ENCODE data around the gene FAM229B. TPM values are rescaled to one million over a fixed set of nuclear protein-coding genes. Genes with fewer than 3 reads are reported as not detected.

FAM229B gene
- polyA plus RNA-seq, 4 donors: 5.3 to 7.6 (median 6.8) TPM; not detected in 1

DNA sequence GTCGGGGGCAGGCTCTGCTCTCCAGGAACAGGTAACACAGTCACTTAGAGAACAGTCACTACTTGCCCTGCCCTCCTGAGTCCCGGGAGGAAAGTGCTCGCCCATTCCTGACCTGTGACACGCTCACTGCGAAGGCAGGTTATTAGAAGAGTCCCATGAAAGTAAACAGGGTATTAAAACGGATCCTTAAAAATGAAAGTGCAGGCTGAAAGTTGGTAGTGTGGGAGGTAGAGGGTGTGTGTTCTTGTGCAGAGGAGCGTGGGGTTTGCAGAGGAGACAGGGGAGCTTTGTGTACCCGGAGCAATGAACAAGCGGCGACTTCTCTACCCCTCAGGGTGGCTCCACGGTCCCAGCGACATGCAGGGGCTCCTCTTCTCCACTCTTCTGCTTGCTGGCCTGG, 33.4 kb upstream of the FAM229B start, which contains the start of gene CCN6:
Gene CCN6, plus strand, starts transcription at position 104 of the 400 bp plus-strand sequence. Its CDS starts 254 bp downstream, at position 358.
- Histone ChIP-seq H3K4me1 (ENCODE audit: control insufficient read depth in 3 of 3, insufficient read depth in 2 of 3, low read depth in 1 of 3, low read length in 2 of 3) (no peaks in the 10 kb centered on the region), H3K9me3 (ENCODE audit: control insufficient read depth in 2 of 2, insufficient read depth in 1 of 2, low read depth in 1 of 2, low read length in 1 of 2) (no peaks in the 10 kb centered on the region), H3K27me3 (ENCODE audit: control insufficient read depth in 3 of 3, insufficient read depth in 3 of 3, low read length in 3 of 3) (no peaks in the 10 kb centered on the region), H3K27ac (ENCODE audit: low read depth in 1 of 3, low read length in 2 of 3) (no peak within 1 kb of the TSS), H3K36me3 (ENCODE audit: control insufficient read depth in 3 of 3, insufficient read depth in 2 of 3, low read depth in 1 of 3, low read length in 3 of 3) (no peaks in the 10 kb centered on the region), H3K4me3 (ENCODE audit: low read depth in 1 of 3, low read length in 3 of 3) (no peak within 1 kb of the TSS)
- 51 to 77% (median 61%) methylated on average over 12 of the region's 12 CpGs for WGBS, 3 donors
- no peak for FAIRE-seq
- DNase-seq: peak in 1 of 2 donors; percentile 3

- H3K27me3 ChIP-seq (ENCODE audit: control insufficient read depth in 3 of 3, insufficient read depth in 3 of 3, low read length in 3 of 3): no peaks in the 10 kb centered on the region
- 76 to 82% (median 81%) methylated on average over 10 of the region's 10 CpGs for WGBS, 3 donors
- H3K9me3 ChIP-seq (ENCODE audit: control insufficient read depth in 2 of 2, insufficient read depth in 1 of 2, low read depth in 1 of 2, low read length in 1 of 2): no peaks in the 10 kb centered on the region
- no peak overlapping the region for H3K27ac ChIP-seq (ENCODE audit: low read depth in 1 of 3, low read length in 2 of 3)
- H3K36me3 ChIP-seq (ENCODE audit: control insufficient read depth in 3 of 3, insufficient read depth in 2 of 3, low read depth in 1 of 3, low read length in 3 of 3): no peaks in the 10 kb centered on the region
- DNase-seq: no peak
- H3K4me3 ChIP-seq (ENCODE audit: low read depth in 1 of 3, low read length in 3 of 3): no peak overlapping the region
- H3K4me1 ChIP-seq (ENCODE audit: control insufficient read depth in 3 of 3, insufficient read depth in 2 of 3, low read depth in 1 of 3, low read length in 2 of 3): no peaks in the 10 kb centered on the region
- FAIRE-seq: no peak
Observed at GRCh38 chr6:112054555-112055190, 32.7 kb upstream of the FAM229B start.

DNA sequence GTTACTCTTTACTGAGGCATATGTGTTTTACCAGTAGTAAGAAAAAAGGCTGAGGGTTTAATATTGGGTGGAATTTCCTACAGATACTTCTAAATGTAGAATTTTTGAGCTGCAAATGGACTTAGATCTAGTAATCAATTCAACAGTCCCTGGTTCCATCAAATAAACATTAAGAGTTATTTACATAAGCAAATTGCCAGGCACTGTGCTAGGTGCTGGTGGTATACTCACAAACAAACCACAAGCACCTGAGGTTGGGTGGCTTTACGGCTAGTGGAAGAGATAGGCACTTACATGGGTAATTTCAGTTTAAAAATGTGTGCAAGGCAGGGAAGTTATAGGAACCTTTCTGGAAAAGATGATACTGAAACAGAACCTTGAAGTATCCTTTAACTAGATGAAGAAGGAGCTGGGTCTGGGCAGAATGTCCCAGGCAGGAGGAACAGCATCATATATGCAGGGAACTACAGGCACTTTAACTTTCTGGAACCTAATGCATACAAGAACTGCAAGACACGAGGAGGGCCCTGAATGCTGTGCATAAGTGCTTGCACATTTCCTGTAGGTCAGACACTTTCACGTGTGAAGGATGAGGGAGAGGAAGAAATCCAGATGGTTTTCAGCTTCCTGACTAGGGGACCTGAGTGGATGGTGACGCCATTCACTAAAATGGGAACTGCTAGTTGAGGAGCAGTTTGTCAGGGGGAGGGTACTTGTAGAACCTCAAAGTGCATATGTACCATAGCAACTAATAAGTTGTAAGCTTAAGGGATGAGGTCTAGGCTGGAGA, 29.0 kb upstream of the FAM229B start:
- H3K4me3 ChIP-seq (ENCODE audit: low read depth in 1 of 3, low read length in 3 of 3): no peak overlapping the region
- H3K27ac ChIP-seq (ENCODE audit: low read depth in 1 of 3, low read length in 2 of 3): no peak overlapping the region
- FAIRE-seq (no peak), DNase-seq (no peak)
- H3K36me3 ChIP-seq (ENCODE audit: control insufficient read depth in 3 of 3, insufficient read depth in 2 of 3, low read depth in 1 of 3, low read length in 3 of 3): no peaks in the 10 kb centered on the region
- H3K4me1 ChIP-seq (ENCODE audit: control insufficient read depth in 3 of 3, insufficient read depth in 2 of 3, low read depth in 1 of 3, low read length in 2 of 3): no peaks in the 10 kb centered on the region
- 60 to 74% (median 66%) methylated on average over 4 of the region's 4 CpGs for WGBS, 3 donors
- no peaks in the 10 kb centered on the region for H3K9me3 ChIP-seq (ENCODE audit: control insufficient read depth in 2 of 2, insufficient read depth in 1 of 2, low read depth in 1 of 2, low read length in 1 of 2)
- no peaks in the 10 kb centered on the region for H3K27me3 ChIP-seq (ENCODE audit: control insufficient read depth in 3 of 3, insufficient read depth in 3 of 3, low read length in 3 of 3)

GRCh38 chr6:112061605-112062004, 25.8 kb upstream of the FAM229B start:
- Histone ChIP-seq H3K36me3 (ENCODE audit: control insufficient read depth in 3 of 3, insufficient read depth in 2 of 3, low read depth in 1 of 3, low read length in 3 of 3) (no peaks in the 10 kb centered on the region), H3K27ac (ENCODE audit: low read depth in 1 of 3, low read length in 2 of 3) (no peak overlapping the region), H3K9me3 (ENCODE audit: control insufficient read depth in 2 of 2, insufficient read depth in 1 of 2, low read depth in 1 of 2, low read length in 1 of 2) (no peaks in the 10 kb centered on the region), H3K27me3 (ENCODE audit: control insufficient read depth in 3 of 3, insufficient read depth in 3 of 3, low read length in 3 of 3) (no peaks in the 10 kb centered on the region), H3K4me3 (ENCODE audit: low read depth in 1 of 3, low read length in 3 of 3) (no peak overlapping the region), H3K4me1 (ENCODE audit: control insufficient read depth in 3 of 3, insufficient read depth in 2 of 3, low read depth in 1 of 3, low read length in 2 of 3) (no peaks in the 10 kb centered on the region)
- DNase-seq (no peak), FAIRE-seq (no peak)
- 88 to 91% (median 89%) methylated on average over 4 of the region's 4 CpGs for WGBS, 3 donors

DNA sequence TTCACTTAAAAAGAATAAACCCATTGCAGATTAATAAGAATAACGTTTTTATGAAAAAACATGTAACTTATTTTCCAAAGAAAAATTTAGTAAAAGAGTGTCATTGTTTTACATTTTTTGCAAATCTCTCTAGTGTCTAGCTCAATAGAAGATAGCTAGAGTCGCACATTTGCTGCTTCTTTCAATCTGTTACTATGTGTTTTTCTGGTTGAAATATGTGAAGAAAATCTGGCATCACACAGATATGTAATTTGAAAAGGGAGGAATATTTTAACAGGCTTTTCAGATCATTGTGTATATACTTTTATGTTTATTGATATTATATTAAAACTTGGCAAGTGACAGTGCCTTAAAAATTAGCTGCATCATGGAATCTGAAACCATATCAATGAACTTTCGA, 24.4 kb upstream of the FAM229B start:
- WGBS, 3 donors: 76 to 82% (median 78%) methylated on average over 3 of the region's 3 CpGs
- DNase-seq (no peak), FAIRE-seq (no peak)
- Histone ChIP-seq H3K27me3 (ENCODE audit: control insufficient read depth in 3 of 3, insufficient read depth in 3 of 3, low read length in 3 of 3) (no peaks in the 10 kb centered on the region), H3K9me3 (ENCODE audit: control insufficient read depth in 2 of 2, insufficient read depth in 1 of 2, low read depth in 1 of 2, low read length in 1 of 2) (no peaks in the 10 kb centered on the region), H3K36me3 (ENCODE audit: control insufficient read depth in 3 of 3, insufficient read depth in 2 of 3, low read depth in 1 of 3, low read length in 3 of 3) (no peaks in the 10 kb centered on the region), H3K4me3 (ENCODE audit: low read depth in 1 of 3, low read length in 3 of 3) (no peak overlapping the region), H3K4me1 (ENCODE audit: control insufficient read depth in 3 of 3, insufficient read depth in 2 of 3, low read depth in 1 of 3, low read length in 2 of 3) (no peaks in the 10 kb centered on the region), H3K27ac (ENCODE audit: low read depth in 1 of 3, low read length in 2 of 3) (no peak overlapping the region)

- H3K27ac ChIP-seq (ENCODE audit: low read depth in 1 of 3, low read length in 2 of 3): no peak overlapping the region
- DNase-seq: no peak
- H3K27me3 ChIP-seq (ENCODE audit: control insufficient read depth in 3 of 3, insufficient read depth in 3 of 3, low read length in 3 of 3): no peaks in the 10 kb centered on the region
- H3K9me3 ChIP-seq (ENCODE audit: control insufficient read depth in 2 of 2, insufficient read depth in 1 of 2, low read depth in 1 of 2, low read length in 1 of 2): no peaks in the 10 kb centered on the region
- no peak for FAIRE-seq
- H3K4me1 ChIP-seq (ENCODE audit: control insufficient read depth in 3 of 3, insufficient read depth in 2 of 3, low read depth in 1 of 3, low read length in 2 of 3): no peaks in the 10 kb centered on the region
- peaks cover 0 to 3% (median 0%) of the 10 kb centered on the region in 3 donors for H3K36me3 ChIP-seq (ENCODE audit: control insufficient read depth in 3 of 3, insufficient read depth in 2 of 3, low read depth in 1 of 3, low read length in 3 of 3)
- H3K4me3 ChIP-seq (ENCODE audit: low read depth in 1 of 3, low read length in 3 of 3): no peak overlapping the region
- 63 to 65% (median 64%) methylated on average over 6 of the region's 6 CpGs for WGBS, 3 donors
Observed at GRCh38 chr6:112065426-112065986, 21.9 kb upstream of the FAM229B start.

- Histone ChIP-seq H3K27me3 (ENCODE audit: control insufficient read depth in 3 of 3, insufficient read depth in 3 of 3, low read length in 3 of 3) (no peaks in the 10 kb centered on the region), H3K36me3 (ENCODE audit: control insufficient read depth in 3 of 3, insufficient read depth in 2 of 3, low read depth in 1 of 3, low read length in 3 of 3) (peaks cover 0 to 3% (median 0%) of the 10 kb centered on the region in 3 donors), H3K4me1 (ENCODE audit: control insufficient read depth in 3 of 3, insufficient read depth in 2 of 3, low read depth in 1 of 3, low read length in 2 of 3) (no peaks in the 10 kb centered on the region), H3K27ac (ENCODE audit: low read depth in 1 of 3, low read length in 2 of 3) (no peak overlapping the region), H3K4me3 (ENCODE audit: low read depth in 1 of 3, low read length in 3 of 3) (no peak overlapping the region), H3K9me3 (ENCODE audit: control insufficient read depth in 2 of 2, insufficient read depth in 1 of 2, low read depth in 1 of 2, low read length in 1 of 2) (no peaks in the 10 kb centered on the region)
- 44 to 62% (median 61%) methylated on average over 3 of the region's 3 CpGs for WGBS, 3 donors
- FAIRE-seq (no peak), DNase-seq (no peak)
Observed at GRCh38 chr6:112066606-112067005, 20.8 kb upstream of the FAM229B start.

DNA sequence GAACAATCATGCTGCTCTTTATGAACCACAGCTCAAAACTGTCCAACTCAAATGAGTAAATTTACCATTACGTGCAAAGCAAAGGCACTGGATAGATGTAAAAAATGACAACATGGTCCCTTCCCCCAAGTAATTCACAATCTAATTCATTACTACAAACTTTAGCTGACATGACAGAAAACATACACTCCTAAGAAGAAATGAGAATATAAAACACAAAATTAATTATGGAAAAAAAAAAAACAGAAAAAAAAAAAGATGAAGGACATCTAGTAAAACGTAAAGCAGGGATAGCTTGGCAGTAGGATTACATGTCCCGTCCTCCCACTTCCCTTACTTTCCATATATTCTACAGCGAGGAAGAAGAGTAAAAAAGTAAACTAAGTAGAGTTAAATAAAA, 5.8 kb upstream of the FAM229B start:
- no peak overlapping the region for H3K4me3 ChIP-seq (ENCODE audit: low read depth in 1 of 3, low read length in 3 of 3)
- H3K9me3 ChIP-seq (ENCODE audit: control insufficient read depth in 2 of 2, insufficient read depth in 1 of 2, low read depth in 1 of 2, low read length in 1 of 2): no peaks in the 10 kb centered on the region
- no peak for FAIRE-seq
- no peaks in the 10 kb centered on the region for H3K4me1 ChIP-seq (ENCODE audit: control insufficient read depth in 3 of 3, insufficient read depth in 2 of 3, low read depth in 1 of 3, low read length in 2 of 3)
- 93 to 98% (median 96%) methylated on average over 4 of the region's 4 CpGs for WGBS, 3 donors
- H3K27me3 ChIP-seq (ENCODE audit: control insufficient read depth in 3 of 3, insufficient read depth in 3 of 3, low read length in 3 of 3): no peaks in the 10 kb centered on the region
- H3K27ac ChIP-seq (ENCODE audit: low read depth in 1 of 3, low read length in 2 of 3): no peak overlapping the region
- no peak for DNase-seq
- H3K36me3 ChIP-seq (ENCODE audit: control insufficient read depth in 3 of 3, insufficient read depth in 2 of 3, low read depth in 1 of 3, low read length in 3 of 3): peaks cover 0 to under 1% (median 0%) of the 10 kb centered on the region in 3 donors
